ENCODE measurements around the gene PPP4C.

Gene PPP4C

GRCh38 chr16:30094541-30095165 is 18.9 kb downstream of the PPP4C start:
- no peak for TF ChIP-seq CTCF (IDR thresholded peaks at IDR 0.05)
- H3K27me3 ChIP-seq, result no peaks in the 10 kb centered on the region
- peaks cover 11 to 23% (median 16%) of the 10 kb centered on the region in 3 donors for H3K36me3 ChIP-seq
- DNase-seq, result no peak
- peak overlapping the region; percentile 82 to 90 for H3K4me3 ChIP-seq
- intact Hi-C loops (cut with DNase I; ENCODE audit: low total_unique reads), result no loop called here
- H3K9me3 ChIP-seq, result peaks cover 0 to 9% (median 0%) of the 10 kb centered on the region in 3 donors
- H3K4me1 ChIP-seq, result peaks cover 0 to 56% (median 38%) of the 10 kb centered on the region in 4 donors
- H3K27ac ChIP-seq, result peak overlapping the region; percentile 94 to 98

- no peaks in the 10 kb centered on the region for H3K27me3 ChIP-seq
- peak overlapping the region; percentile 82 to 90 for H3K4me3 ChIP-seq
- H3K4me1 ChIP-seq, result peaks cover 0 to 54% (median 38%) of the 10 kb centered on the region in 4 donors
- peaks cover 11 to 23% (median 16%) of the 10 kb centered on the region in 3 donors for H3K36me3 ChIP-seq
- H3K9me3 ChIP-seq, result peaks cover 0 to 9% (median 0%) of the 10 kb centered on the region in 3 donors
- TF ChIP-seq CTCF (IDR thresholded peaks at IDR 0.05), result no peak
- intact Hi-C loops (cut with DNase I; ENCODE audit: low total_unique reads), result loop anchor here (1.0 kb wide), 1 partner anchor 28 kb away; the partner anchor contains the start of gene MAPK3
- peak overlapping the region; percentile 94 to 98 for H3K27ac ChIP-seq
- no peak for DNase-seq
These were observed 19.6 kb downstream of the PPP4C start for GRCh38 chr16:30095166-30096078.

GRCh38 chr16:30096105-30096861 is 20.5 kb downstream of the PPP4C start, which contains the start of gene YPEL3:
YPEL3 (minus strand) TSS chr16:30096213; CDS start chr16:30095482, 731 bp downstream.
- Histone ChIP-seq H3K27me3 (no peaks in the 10 kb centered on the region), H3K9me3 (peaks cover 0 to 9% (median 0%) of the 10 kb centered on the region in 3 donors), H3K4me1 (peaks cover 0 to 45% (median 32%) of the 10 kb centered on the region in 4 donors), H3K4me3 (peak within 1 kb of the TSS; percentile 82 to 90), H3K27ac (peak within 1 kb of the TSS; percentile 94 to 98), H3K36me3 (peaks cover 11 to 23% (median 16%) of the 10 kb centered on the region in 3 donors)
- no peak for TF ChIP-seq CTCF (IDR thresholded peaks at IDR 0.05)
- intact Hi-C loops (cut with DNase I; ENCODE audit: low total_unique reads), result loop anchor here (1.0 kb wide), 1 partner anchor 27 kb away; the partner anchor contains the start of gene MAPK3
- DNase-seq, result peak; percentile 94 to 97

GRCh38 chr16:30096862-30097563 is 21.2 kb downstream of the PPP4C start:
- intact Hi-C loops (cut with DNase I; ENCODE audit: low total_unique reads), result loop anchor here (1.0 kb wide), 1 partner anchor 26 kb away; the partner anchor contains the start of gene MAPK3
- H3K36me3 ChIP-seq, result peaks cover 11 to 23% (median 16%) of the 10 kb centered on the region in 3 donors
- peaks cover 0 to 9% (median 0%) of the 10 kb centered on the region in 3 donors for H3K9me3 ChIP-seq
- no peak for DNase-seq
- peak overlapping the region; percentile 94 to 98 for H3K27ac ChIP-seq
- H3K4me1 ChIP-seq, result peaks cover 0 to 40% (median 28%) of the 10 kb centered on the region in 4 donors
- no peaks in the 10 kb centered on the region for H3K27me3 ChIP-seq
- TF ChIP-seq CTCF (IDR thresholded peaks at IDR 0.05), result no peak
- peak overlapping the region; percentile 82 to 90 for H3K4me3 ChIP-seq
